OCI-LY7 (cell line): ENCODE results near the gene AK9.

Source experiments
- EZH2phosphoT487 ChIP-seq: fragments of 200-600 bp; sonication (generic); IDR thresholded peaks from 2 replicates; pipeline ENCODE4 v1.6.1; 2018; ENCODE audit warnings: low read depth, borderline replicate concordance, mild to moderate bottlenecking, mixed run types, antibody characterized with exemption, low read length, moderate library complexity, mixed read lengths
- TF ChIP-seq, protein P1 (sequence below): fragments of 200-600 bp; sonication (generic); conservative IDR thresholded peaks from 2 replicates; pipeline ENCODE4 v1.5.1; 2014; ENCODE audit warnings: mild to moderate bottlenecking, antibody characterized with exemption, low read length, moderate library complexity, mixed read lengths

- TF ChIP-seq, protein P1, sequence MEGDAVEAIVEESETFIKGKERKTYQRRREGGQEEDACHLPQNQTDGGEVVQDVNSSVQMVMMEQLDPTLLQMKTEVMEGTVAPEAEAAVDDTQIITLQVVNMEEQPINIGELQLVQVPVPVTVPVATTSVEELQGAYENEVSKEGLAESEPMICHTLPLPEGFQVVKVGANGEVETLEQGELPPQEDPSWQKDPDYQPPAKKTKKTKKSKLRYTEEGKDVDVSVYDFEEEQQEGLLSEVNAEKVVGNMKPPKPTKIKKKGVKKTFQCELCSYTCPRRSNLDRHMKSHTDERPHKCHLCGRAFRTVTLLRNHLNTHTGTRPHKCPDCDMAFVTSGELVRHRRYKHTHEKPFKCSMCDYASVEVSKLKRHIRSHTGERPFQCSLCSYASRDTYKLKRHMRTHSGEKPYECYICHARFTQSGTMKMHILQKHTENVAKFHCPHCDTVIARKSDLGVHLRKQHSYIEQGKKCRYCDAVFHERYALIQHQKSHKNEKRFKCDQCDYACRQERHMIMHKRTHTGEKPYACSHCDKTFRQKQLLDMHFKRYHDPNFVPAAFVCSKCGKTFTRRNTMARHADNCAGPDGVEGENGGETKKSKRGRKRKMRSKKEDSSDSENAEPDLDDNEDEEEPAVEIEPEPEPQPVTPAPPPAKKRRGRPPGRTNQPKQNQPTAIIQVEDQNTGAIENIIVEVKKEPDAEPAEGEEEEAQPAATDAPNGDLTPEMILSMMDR, result no peak
- TF ChIP-seq EZH2phosphoT487, result no peak
Observed at GRCh38 chr6:109736273-109737025, 45.4 kb upstream of the AK9 start.
